Caco-2 (cell line): ENCODE measurements around the gene UMAD1. TPM values are rescaled to one million over a fixed set of nuclear protein-coding genes. Genes with fewer than 3 reads are reported as not detected.
A peak's percentile ranks its signal among the peaks of the same experiment; 100 is the strongest.

Experiments
- BruUV-seq: library from RNA; stranded (reverse); fragments of 400-500 nt; replicated peaks from 2 replicates; lab custom pipeline; 2021; lab: Mats Ljungman, UMichigan
- CTCF ChIA-PET: fragments of 300-600 bp; sonication (Branson Sonifier 250); formaldehyde crosslinking; loops from one replicate; lab custom pipeline; 2022; ENCODE audit warnings: antibody characterized with exemption; lab: Charles Lee
- POLR2A ChIA-PET: fragments of 300-600 bp; sonication (Branson Sonifier 250); formaldehyde crosslinking; loops from one replicate; lab custom pipeline; 2022; ENCODE audit warnings: antibody characterized with exemption; lab: Charles Lee
- DNase-seq, 2 experiments: peaks; one replicate each; pipeline versions ENCODE4 v3.0.0 to v3.0.0-alpha.2; 2020 to 2022
- H3K27me3 ChIP-seq: replicated peaks from 2 replicates; pipeline ENCODE4 v1.6.0; 2011; ENCODE audit warnings: low read length; ENCODE audit not compliant: control insufficient read depth, insufficient read depth
- H3K36me3 ChIP-seq: 2 replicates; pipeline ENCODE4 v1.5.1; 2011; ENCODE audit warnings: low read length; ENCODE audit not compliant: control insufficient read depth, insufficient read depth
- H3K4me1 ChIP-seq: fragments of 250-450 bp; sonication (Bioruptor Pico); 2 replicates; pipeline ENCODE4 v1.5.1; 2020; ENCODE audit warnings: mild to moderate bottlenecking
- H3K4me3 ChIP-seq: 2 replicates; pipeline ENCODE4 v1.5.1; 2011; ENCODE audit warnings: low read depth, mild to moderate bottlenecking, control low read depth, low read length
- H3K9me3 ChIP-seq: fragments of 250-450 bp; sonication (Bioruptor Pico); 2 replicates; pipeline ENCODE4 v1.5.1; 2020; ENCODE audit warnings: mild to moderate bottlenecking, moderate library complexity
- H3K27ac Mint-ChIP-seq: one replicate; pipeline ENCODE4 v1.8.0; 2022; ENCODE audit warnings: mixed read lengths; ENCODE audit not compliant: unreplicated experiment
- H3K27me3 Mint-ChIP-seq: one replicate; pipeline ENCODE4 v1.8.0; 2022; ENCODE audit warnings: mixed read lengths; ENCODE audit not compliant: insufficient read depth, unreplicated experiment
- H3K36me3 Mint-ChIP-seq: one replicate; pipeline ENCODE4 v1.8.0; 2022; ENCODE audit warnings: mild to moderate bottlenecking, mixed read lengths; ENCODE audit not compliant: insufficient read depth, unreplicated experiment
- H3K4me1 Mint-ChIP-seq: one replicate; pipeline ENCODE4 v1.8.0; 2022; ENCODE audit warnings: low read depth, mixed read lengths; ENCODE audit not compliant: unreplicated experiment
- H3K4me3 Mint-ChIP-seq: one replicate; pipeline ENCODE4 v1.8.0; 2022; ENCODE audit warnings: mild to moderate bottlenecking, moderate library complexity, mixed read lengths; ENCODE audit not compliant: unreplicated experiment
- H3K9me3 Mint-ChIP-seq: one replicate; pipeline ENCODE4 v1.8.0; 2022; ENCODE audit warnings: mixed read lengths; ENCODE audit not compliant: unreplicated experiment
- intact Hi-C: fragments of 100-400 bp; cut with micrococcal nuclease; formaldehyde crosslinking; loops from one replicate; pipeline ENCODE4 v1.10.0; 2022; ENCODE audit not compliant: unreplicated experiment
- total RNA-seq: library from RNA; stranded (reverse); gene quantifications from 2 replicates; pipeline ENCODE4 v1.2.3, GENCODE V29; 2022
- TF ChIP-seq, protein P1 (sequence below), 2 experiments: fragments of 200-600 bp in 1 of 2; IDR thresholded peaks; 1 replicate in 1 of 2; 2 replicates in 1 of 2; pipeline versions ENCODE4 v1.5.1 to v1.8.0; 2011 to 2022; ENCODE audit warnings: antibody characterized with exemption in 1 of 2, control low read depth in 1 of 2, inconsistent platforms in 1 of 2, low read depth in 1 of 2, low read length in 1 of 2, mild to moderate bottlenecking in 1 of 2, moderate library complexity in 1 of 2; ENCODE audit not compliant: insufficient read depth in 1 of 2, severe bottlenecking in 1 of 2, unreplicated experiment in 1 of 2

Gene UMAD1
- total RNA-seq, 1 experiment from 2014 or later, result 20.0 TPM

DNA sequence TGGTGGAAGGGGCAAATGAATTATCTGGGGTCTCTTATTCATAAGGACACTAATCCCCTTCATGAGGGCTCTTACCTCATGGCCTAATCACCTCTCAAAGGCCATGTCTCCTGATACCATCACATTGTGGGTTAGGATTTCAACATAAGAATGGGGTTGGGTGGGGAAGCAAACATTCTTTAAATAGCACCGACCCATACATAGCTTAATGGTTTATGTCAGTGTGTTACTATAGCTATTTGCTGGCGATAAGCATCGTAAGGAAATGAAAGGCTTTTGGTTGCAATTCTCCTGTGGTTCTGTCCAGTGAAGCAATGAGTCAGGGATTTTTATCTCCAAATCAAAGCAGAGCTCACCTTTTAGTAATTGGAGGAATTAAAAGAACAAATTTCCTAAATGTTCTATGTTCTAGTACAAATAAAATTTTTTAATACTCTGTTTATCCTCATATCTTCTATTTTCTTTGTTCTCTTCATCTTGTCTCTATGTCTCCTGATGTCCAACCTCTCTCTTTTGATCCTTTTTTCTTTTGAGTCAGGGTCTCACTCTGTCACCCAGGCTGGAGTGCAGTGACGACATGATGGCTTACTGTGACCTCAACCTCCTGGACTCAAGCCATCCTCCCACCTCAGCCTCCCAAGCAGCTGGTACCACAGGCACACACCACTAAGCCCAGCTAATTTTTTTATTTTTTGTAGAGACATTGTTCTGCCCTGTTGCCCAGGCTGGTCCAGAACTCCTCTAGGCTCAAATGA, 271.0 kb downstream of the UMAD1 start:
- DNase-seq, result peak; percentile 75 to 84
- ChIA-PET POLR2A (interaction anchor here (0.6 to 1.4 kb wide), 4 partner anchors 12 to 59 kb away, joined by 3 to 10 read pairs (median 4); partner anchors contain the start of gene GLCCI1), CTCF (interaction anchor here (1.4 kb wide), 2 partner anchors 57 to 179 kb away, joined by 3 to 4 read pairs; partner anchors contain the start of gene GLCCI1)
- no peaks in the 10 kb centered on the region for H3K27me3 Mint-ChIP-seq
- Histone ChIP-seq H3K36me3 (no peaks in the 10 kb centered on the region), H3K9me3 (peaks cover 4% of the 10 kb centered on the region; the same call in 1 of the 2 replicates), H3K4me3 (no peak overlapping the region), H3K4me1 (peaks cover 41% of the 10 kb centered on the region), H3K27me3 (no peaks in the 10 kb centered on the region)
- H3K4me1 Mint-ChIP-seq, result peaks cover 18% of the 10 kb centered on the region
- peaks cover 10% of the 10 kb centered on the region for H3K9me3 Mint-ChIP-seq
- peak overlapping the region; percentile 87 for H3K27ac Mint-ChIP-seq
- TF ChIP-seq, protein P1, sequence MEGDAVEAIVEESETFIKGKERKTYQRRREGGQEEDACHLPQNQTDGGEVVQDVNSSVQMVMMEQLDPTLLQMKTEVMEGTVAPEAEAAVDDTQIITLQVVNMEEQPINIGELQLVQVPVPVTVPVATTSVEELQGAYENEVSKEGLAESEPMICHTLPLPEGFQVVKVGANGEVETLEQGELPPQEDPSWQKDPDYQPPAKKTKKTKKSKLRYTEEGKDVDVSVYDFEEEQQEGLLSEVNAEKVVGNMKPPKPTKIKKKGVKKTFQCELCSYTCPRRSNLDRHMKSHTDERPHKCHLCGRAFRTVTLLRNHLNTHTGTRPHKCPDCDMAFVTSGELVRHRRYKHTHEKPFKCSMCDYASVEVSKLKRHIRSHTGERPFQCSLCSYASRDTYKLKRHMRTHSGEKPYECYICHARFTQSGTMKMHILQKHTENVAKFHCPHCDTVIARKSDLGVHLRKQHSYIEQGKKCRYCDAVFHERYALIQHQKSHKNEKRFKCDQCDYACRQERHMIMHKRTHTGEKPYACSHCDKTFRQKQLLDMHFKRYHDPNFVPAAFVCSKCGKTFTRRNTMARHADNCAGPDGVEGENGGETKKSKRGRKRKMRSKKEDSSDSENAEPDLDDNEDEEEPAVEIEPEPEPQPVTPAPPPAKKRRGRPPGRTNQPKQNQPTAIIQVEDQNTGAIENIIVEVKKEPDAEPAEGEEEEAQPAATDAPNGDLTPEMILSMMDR (IDR thresholded peaks at IDR 0.05; ENCODE audit: insufficient read depth in 1 of 2, low read depth in 1 of 2, low read length in 1 of 2, severe bottlenecking in 1 of 2, unreplicated experiment in 1 of 2), result no peak
- no peak overlapping the region for H3K4me3 Mint-ChIP-seq
- intact Hi-C loops, result loop anchor here (1.0 to 5.0 kb wide), 4 partner anchors 11 to 328 kb away; no protein-coding TSS in a partner anchor
- H3K36me3 Mint-ChIP-seq, result peaks cover 9% of the 10 kb centered on the region
- TSS peak; percentile 82 for BruUV-seq

DNA sequence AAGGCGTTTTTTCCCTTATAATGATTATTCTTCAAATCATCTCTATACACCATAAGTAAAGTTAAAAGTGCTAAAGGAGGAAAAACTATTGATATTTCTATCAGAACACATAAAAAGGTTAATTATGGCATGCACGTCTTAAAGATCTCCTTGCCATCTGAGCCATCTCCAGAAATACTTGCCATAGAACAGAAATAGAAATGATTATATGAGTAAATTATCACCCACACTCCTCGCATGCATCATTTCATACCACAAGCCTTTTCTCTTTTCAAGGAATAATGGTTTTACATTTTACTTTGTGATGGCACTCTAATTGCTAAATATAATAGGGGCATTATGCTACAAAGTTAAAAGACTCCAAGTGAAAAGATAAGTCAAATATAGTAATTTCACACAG, 272.4 kb downstream of the UMAD1 start:
- Mint-ChIP-seq H3K27ac (no peak overlapping the region), H3K27me3 (no peaks in the 10 kb centered on the region), H3K9me3 (peaks cover 2% of the 10 kb centered on the region), H3K4me1 (peaks cover 18% of the 10 kb centered on the region), H3K36me3 (peaks cover 9% of the 10 kb centered on the region), H3K4me3 (no peak overlapping the region)
- no TSS peak for BruUV-seq
- Histone ChIP-seq H3K4me3 (no peak overlapping the region), H3K27me3 (no peaks in the 10 kb centered on the region), H3K4me1 (peaks cover 41% of the 10 kb centered on the region), H3K36me3 (no peaks in the 10 kb centered on the region), H3K9me3 (peaks cover 4% of the 10 kb centered on the region; the same call in 1 of the 2 replicates)
- intact Hi-C loops, result loop anchor here (5.0 kb wide), 1 partner anchor 124 kb away; no protein-coding TSS in a partner anchor
- ChIA-PET CTCF (interaction anchor here (0.9 kb wide), 1 partner anchor 271 kb away, joined by 4 read pairs; no protein-coding TSS in a partner anchor), POLR2A (no interaction called here)
- TF ChIP-seq, protein P1 (IDR thresholded peaks at IDR 0.05; ENCODE audit: insufficient read depth in 1 of 2, low read depth in 1 of 2, low read length in 1 of 2, severe bottlenecking in 1 of 2, unreplicated experiment in 1 of 2), result no peak
- no peak for DNase-seq

DNA sequence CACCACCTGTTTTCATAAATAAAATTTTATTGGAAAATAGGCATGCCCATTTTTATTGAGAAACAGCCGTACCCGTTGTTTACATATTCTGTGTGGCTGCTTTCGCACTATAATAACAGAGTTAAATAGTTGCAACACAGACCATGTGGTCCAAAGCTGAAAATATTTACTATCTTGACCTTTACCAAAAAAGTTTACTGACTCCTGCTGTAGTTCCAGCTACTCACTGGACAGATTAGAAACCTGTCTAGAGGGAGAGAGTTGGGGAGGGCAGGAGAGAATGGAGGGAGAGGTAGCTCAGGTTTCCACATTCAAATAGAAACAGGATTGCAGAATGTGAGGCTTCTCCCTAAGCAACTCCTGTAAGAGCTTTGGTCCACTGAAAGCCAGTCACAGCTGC, 273.0 kb downstream of the UMAD1 start:
- H3K36me3 Mint-ChIP-seq, result peaks cover 9% of the 10 kb centered on the region
- Histone ChIP-seq H3K9me3 (peaks cover 4% of the 10 kb centered on the region; the same call in 1 of the 2 replicates), H3K4me3 (no peak overlapping the region), H3K36me3 (no peaks in the 10 kb centered on the region), H3K27me3 (no peaks in the 10 kb centered on the region), H3K4me1 (peaks cover 41% of the 10 kb centered on the region)
- DNase-seq, result no peak
- ChIA-PET CTCF (interaction anchor here (0.9 kb wide), 1 partner anchor 272 kb away, joined by 4 read pairs; no protein-coding TSS in a partner anchor), POLR2A (no interaction called here)
- H3K4me1 Mint-ChIP-seq, result peaks cover 18% of the 10 kb centered on the region
- TF ChIP-seq, protein P1 (IDR thresholded peaks at IDR 0.05; ENCODE audit: insufficient read depth in 1 of 2, low read depth in 1 of 2, low read length in 1 of 2, severe bottlenecking in 1 of 2, unreplicated experiment in 1 of 2), result no peak
- no peak overlapping the region for H3K27ac Mint-ChIP-seq
- BruUV-seq, result no TSS peak
- no peak overlapping the region for H3K4me3 Mint-ChIP-seq
- no peaks in the 10 kb centered on the region for H3K27me3 Mint-ChIP-seq
- no peaks in the 10 kb centered on the region for H3K9me3 Mint-ChIP-seq
- intact Hi-C loops, result loop anchor here (5.0 kb wide), 1 partner anchor 124 kb away; no protein-coding TSS in a partner anchor
